ENCODE results near the gene TAF4.

TAF4 gene

DNA sequence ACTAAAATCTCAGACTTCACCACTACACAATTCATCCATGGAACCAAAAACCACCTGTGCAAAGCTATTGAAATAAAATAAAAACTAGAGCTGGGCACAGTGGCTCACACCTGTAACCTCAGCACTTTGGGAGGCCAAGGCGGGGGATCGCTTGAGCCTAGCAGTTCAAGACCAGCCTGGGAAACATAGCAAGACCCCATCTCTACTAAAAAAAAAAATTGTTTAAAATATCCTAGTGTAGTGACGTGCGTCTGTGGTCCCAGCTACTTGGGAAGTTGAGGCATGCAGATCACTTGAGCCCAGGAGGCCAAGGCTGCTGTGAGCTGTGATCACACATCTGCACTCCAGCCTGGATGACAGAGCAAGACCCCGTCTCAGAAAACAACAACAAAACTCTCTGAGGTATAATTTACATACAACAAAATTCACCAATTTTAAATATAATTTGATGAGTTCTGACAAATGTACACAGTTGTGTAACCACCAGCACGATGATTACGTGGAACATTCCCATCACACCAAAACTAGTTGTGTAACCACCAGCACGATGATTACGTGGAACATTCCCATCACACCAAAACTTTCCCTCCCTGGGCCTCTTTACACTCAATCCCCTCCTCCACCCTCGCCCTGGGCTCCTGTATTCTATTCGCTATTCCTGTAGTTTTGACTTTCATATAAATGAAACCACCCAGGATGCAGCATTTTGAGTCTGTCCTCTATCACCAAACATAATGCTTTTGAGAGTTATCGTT lies 107.5 kb downstream of the TAF4 start:
- TF ChIP-seq, protein P1, sequence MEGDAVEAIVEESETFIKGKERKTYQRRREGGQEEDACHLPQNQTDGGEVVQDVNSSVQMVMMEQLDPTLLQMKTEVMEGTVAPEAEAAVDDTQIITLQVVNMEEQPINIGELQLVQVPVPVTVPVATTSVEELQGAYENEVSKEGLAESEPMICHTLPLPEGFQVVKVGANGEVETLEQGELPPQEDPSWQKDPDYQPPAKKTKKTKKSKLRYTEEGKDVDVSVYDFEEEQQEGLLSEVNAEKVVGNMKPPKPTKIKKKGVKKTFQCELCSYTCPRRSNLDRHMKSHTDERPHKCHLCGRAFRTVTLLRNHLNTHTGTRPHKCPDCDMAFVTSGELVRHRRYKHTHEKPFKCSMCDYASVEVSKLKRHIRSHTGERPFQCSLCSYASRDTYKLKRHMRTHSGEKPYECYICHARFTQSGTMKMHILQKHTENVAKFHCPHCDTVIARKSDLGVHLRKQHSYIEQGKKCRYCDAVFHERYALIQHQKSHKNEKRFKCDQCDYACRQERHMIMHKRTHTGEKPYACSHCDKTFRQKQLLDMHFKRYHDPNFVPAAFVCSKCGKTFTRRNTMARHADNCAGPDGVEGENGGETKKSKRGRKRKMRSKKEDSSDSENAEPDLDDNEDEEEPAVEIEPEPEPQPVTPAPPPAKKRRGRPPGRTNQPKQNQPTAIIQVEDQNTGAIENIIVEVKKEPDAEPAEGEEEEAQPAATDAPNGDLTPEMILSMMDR (conservative IDR thresholded peaks at IDR 0.05; ENCODE audit: low read depth, low read length): no peak
- no peak overlapping the region for H3K4me3 ChIP-seq (ENCODE audit: low read length)
- no peak for DNase-seq (ENCODE audit: low read depth)

DNA sequence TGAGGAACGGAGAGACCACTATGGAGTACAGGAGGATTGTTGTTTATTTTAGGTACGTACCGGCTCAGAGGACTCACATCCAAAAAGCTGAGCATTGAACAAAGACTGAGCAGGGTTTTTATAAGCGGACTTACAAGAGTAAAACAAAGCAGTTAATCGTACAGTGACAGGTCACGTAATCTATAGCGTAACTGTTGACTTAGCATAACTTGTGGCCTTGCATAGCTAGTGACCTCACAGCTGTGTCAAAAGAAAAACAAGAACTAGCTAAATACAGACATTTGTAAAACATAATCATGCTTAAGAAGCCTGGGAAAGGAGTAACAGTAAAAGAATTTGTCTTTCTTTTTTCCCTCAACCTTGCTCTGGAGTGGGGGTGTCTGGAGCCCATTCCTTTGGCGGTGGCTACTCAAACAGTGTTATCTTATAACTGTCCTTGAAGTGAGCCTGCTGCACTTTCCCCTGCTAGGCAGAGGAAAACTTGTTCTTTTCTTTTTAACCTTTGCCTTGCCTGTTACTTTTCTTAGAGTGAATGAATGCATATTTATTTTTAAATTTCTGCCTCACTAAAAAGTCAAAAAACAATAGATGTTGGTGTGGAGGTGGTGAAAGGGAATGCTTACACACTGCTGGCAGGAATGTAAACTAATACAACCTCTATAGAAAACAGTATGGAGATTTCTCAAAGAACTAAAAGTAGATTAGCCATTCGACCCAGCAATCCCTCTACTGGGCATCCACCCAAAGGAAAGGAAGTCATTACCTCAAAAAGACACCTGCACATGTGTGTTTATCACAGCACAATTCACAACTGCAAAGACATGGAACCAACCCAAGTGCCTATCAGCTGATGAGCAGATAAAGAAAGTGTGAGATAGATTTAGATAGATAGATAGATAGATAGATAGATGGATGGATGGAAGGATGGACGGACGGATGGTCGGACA lies 109.0 kb downstream of the TAF4 start:
- H3K4me3 ChIP-seq (ENCODE audit: low read length): no peak overlapping the region
- TF ChIP-seq, protein P1 (conservative IDR thresholded peaks at IDR 0.05; ENCODE audit: low read depth, low read length): no peak
- DNase-seq (ENCODE audit: low read depth): no peak

DNA sequence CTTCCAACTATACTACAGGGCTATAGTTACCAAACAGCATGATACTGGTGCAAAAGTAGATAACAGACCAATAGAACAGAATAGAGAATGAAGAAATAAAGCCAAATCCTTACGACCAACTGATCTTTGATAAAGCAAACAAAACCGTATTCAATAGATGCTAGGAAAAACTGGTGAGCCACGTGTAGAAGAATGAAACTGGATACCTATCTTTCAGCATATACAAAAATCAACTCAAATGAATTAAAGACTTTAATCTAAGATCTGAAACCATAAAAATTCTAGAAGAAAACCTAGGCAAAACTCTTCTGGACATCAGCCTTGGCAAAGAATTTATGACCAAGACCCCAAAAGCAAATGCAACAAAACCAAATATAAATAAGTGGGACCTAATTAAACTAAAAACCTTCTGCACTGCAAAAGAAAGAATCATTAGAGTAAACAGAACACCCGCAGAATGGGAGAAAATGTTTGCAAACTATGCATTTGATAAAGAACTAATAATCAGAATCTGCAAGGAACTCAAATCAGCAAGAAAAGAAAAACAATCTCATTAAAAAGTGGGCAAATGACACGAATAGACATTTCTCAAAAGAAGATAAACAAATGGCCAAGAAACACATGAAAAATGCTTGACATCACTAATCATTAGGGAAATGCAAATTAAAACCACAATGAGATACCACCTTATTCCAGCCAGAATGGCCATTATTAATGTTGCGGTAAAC lies 109.8 kb downstream of the TAF4 start:
- no peak overlapping the region for H3K4me3 ChIP-seq (ENCODE audit: low read length)
- DNase-seq (ENCODE audit: low read depth): no peak
- TF ChIP-seq, protein P1 (conservative IDR thresholded peaks at IDR 0.05; ENCODE audit: low read depth, low read length): no peak

DNA sequence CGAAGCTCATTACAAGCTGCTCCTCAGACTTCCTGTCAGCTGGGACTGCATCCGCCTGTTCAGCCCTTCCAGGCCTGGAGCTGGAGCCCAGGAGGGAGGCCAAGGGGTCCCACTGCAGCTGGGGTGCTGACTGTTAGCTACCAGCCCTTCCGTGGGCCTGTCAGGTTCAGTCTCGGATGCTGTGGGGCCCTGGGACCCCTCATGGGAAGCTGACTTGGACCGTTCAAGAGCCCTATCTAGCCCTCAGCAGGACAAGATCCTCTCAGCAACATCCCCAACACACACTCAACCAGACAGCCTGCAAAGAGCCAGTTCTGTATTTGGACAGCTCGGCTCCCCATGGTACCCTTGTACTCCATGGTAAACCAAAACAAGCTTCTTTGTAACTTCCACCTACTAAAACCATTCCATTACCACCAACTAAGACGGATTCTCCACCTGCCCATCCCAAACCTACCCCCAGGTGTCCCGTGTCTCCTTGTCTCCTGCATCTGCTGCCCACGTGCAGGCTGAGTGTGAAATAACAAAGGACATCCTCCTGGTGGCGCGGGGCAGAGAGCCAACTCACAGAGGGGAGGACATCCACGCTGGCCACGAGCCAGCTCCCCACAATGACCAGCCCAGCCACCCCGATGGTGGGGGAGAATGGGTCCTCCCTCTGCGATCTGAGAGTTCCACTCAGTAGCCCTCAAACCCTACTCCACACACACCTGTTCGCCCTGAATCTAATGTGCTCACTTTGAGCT lies 111.2 kb downstream of the TAF4 start:
- no peak overlapping the region for H3K4me3 ChIP-seq (ENCODE audit: low read length)
- DNase-seq (ENCODE audit: low read depth): no peak
- TF ChIP-seq, protein P1 (conservative IDR thresholded peaks at IDR 0.05; ENCODE audit: low read depth, low read length): no peak

DNA sequence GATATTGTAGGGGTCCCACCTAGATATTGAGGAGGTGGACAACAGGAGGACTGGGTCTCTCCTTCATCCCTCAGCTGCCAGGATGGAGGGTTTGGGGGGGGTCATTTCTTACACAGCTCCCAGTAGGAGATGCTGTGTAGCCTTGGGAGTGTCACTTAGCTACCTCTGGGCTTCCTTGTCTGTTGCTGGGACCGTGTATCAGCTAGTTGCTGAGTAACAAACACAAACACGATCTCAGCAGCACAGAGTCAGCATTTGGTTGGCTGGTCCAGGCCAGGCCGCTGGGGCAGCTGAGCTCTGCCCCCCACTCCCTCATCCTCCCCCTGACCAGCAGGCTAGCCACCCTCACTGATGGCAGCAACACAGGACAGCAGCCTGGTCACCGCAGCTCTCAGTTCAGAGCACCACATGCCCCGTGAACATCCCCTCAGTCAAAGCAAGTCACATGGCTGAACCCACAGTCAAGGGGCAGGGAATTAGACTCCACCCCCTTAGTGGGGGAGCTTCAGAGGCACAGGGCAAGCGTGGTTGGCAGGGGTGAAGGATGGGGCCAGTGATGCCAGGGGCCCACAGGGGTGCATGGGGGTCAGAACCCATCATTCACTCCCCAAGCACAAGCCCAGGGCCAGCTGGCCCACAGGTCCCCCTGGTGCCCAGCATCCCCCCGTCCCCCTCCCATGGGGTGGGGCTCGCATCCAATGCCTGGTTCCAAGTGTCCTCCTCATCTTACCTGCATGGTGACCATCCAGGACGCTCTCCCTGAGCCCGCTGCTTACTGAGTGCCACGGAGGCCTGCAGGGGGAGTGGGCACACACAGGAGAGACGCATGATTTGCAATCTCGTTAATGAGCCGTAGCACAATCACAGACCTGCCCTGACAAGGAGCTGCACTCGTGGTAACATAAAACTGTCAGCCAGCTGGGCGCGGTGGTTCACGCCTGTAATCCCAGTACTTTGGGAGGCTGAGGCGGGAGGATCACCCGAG lies 112.4 kb downstream of the TAF4 start:
- no peak for DNase-seq (ENCODE audit: low read depth)
- H3K4me3 ChIP-seq (ENCODE audit: low read length): no peak overlapping the region
- TF ChIP-seq, protein P1 (conservative IDR thresholded peaks at IDR 0.05; ENCODE audit: low read depth, low read length): no peak

All from retinal pigment epithelial cell (primary cell).